ENCODE measurements around the gene ZWILCH. TPM values are rescaled to one million over a fixed set of nuclear protein-coding genes. Genes with fewer than 3 reads are reported as not detected.

ZWILCH gene
- total and polyA plus RNA-seq, 4 donors: 1.5 to 11.3 (median 2.9) TPM

DNA sequence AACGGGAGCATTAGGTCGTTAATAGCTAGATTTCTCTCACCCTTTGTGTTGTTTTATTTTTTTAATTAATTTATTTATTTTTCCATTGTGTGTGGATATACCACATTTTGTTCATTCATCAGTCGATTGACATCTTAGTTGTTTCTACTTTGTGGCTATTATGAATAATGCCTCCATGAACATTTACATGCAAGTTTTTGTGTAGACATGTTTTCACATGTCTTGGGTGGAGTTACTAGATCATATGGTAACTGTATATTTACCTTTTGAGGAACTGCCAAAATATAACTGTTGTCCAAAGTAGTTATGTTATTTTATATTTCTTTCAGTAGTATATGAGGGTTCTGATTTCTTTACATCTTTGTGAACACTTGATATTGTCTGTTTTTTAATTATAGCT is 18.8 kb downstream of the ZWILCH start:
- DNase-seq (ENCODE audit: low spot score): no peak
- no peaks in the 10 kb centered on the region for H3K9me3 ChIP-seq (ENCODE audit: control insufficient read depth in 4 of 4, low read length in 3 of 4)
- no peak overlapping the region for H3K27ac ChIP-seq (ENCODE audit: low read depth in 1 of 2, low read length in 2 of 2)
- no peaks in the 10 kb centered on the region for H3K27me3 ChIP-seq (ENCODE audit: control insufficient read depth in 4 of 4, insufficient read depth in 4 of 4, low read length in 3 of 4)
- H3K36me3 ChIP-seq (ENCODE audit: control insufficient read depth in 4 of 4, insufficient read depth in 3 of 4, low read depth in 1 of 4, low read length in 3 of 4): peaks cover 0 to 2% (median under 1%) of the 10 kb centered on the region in 4 donors
- TF ChIP-seq FOXA1 (IDR thresholded peaks at IDR 0.05) (no peak), RXRA (IDR thresholded peaks at IDR 0.05) (no peak), TAF1 (conservative IDR thresholded peaks at IDR 0.05) (no peak), SP1 (IDR thresholded peaks at IDR 0.05) (no peak)
- TF ChIP-seq, protein P1, sequence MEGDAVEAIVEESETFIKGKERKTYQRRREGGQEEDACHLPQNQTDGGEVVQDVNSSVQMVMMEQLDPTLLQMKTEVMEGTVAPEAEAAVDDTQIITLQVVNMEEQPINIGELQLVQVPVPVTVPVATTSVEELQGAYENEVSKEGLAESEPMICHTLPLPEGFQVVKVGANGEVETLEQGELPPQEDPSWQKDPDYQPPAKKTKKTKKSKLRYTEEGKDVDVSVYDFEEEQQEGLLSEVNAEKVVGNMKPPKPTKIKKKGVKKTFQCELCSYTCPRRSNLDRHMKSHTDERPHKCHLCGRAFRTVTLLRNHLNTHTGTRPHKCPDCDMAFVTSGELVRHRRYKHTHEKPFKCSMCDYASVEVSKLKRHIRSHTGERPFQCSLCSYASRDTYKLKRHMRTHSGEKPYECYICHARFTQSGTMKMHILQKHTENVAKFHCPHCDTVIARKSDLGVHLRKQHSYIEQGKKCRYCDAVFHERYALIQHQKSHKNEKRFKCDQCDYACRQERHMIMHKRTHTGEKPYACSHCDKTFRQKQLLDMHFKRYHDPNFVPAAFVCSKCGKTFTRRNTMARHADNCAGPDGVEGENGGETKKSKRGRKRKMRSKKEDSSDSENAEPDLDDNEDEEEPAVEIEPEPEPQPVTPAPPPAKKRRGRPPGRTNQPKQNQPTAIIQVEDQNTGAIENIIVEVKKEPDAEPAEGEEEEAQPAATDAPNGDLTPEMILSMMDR (IDR thresholded peaks at IDR 0.05; ENCODE audit: low read depth, low read length, missing input control): no peak
- TF ChIP-seq, protein P2, sequence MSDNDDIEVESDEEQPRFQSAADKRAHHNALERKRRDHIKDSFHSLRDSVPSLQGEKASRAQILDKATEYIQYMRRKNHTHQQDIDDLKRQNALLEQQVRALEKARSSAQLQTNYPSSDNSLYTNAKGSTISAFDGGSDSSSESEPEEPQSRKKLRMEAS (IDR thresholded peaks at IDR 0.05): no peak
- no peaks in the 10 kb centered on the region for H3K4me1 ChIP-seq (ENCODE audit: control insufficient read depth in 4 of 4, insufficient read depth in 4 of 4, low read length in 3 of 4)
- H3K4me3 ChIP-seq (ENCODE audit: low read depth in 1 of 3, low read length in 3 of 3): no peak overlapping the region
- 95% methylated on average over 3 of the region's 3 CpGs for WGBS
- no peak overlapping the region for H3K9ac ChIP-seq (ENCODE audit: low read depth in 1 of 2, low read length in 2 of 2)

DNA sequence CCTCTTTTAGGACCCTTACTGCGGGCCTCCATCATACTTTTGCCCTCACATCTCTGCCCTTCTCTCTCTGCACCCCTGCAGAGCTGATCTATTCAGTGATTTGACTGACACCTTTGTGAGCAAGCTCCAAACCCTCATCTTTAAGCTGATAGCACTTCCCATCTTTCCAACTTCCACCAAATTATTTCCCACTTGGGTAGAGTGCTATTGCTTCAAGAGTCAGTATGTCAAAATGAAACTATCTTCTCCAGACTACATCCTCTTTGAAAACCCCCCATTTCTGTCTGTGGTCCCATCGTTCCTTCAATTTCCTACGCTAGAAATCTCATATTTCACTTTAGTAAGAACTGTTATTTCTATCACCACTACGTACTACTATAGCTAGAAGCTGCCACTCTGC is 19.7 kb downstream of the ZWILCH start:
- WGBS: 82% methylated on average over 4 of the region's 4 CpGs
- peaks cover 0 to 7% (median 3%) of the 10 kb centered on the region in 4 donors for H3K36me3 ChIP-seq (ENCODE audit: control insufficient read depth in 4 of 4, insufficient read depth in 3 of 4, low read depth in 1 of 4, low read length in 3 of 4)

GRCh38 chr15:66535056-66535455 is 29.9 kb downstream of the ZWILCH start:
- no peaks in the 10 kb centered on the region for H3K4me1 ChIP-seq (ENCODE audit: control insufficient read depth in 4 of 4, insufficient read depth in 4 of 4, low read length in 3 of 4)
- no peaks in the 10 kb centered on the region for H3K27me3 ChIP-seq (ENCODE audit: control insufficient read depth in 4 of 4, insufficient read depth in 4 of 4, low read length in 3 of 4)
- no peak overlapping the region for H3K27ac ChIP-seq (ENCODE audit: low read depth in 1 of 2, low read length in 2 of 2)
- 91% methylated on average over 9 of the region's 9 CpGs for WGBS
- H3K36me3 ChIP-seq (ENCODE audit: control insufficient read depth in 4 of 4, insufficient read depth in 3 of 4, low read depth in 1 of 4, low read length in 3 of 4): peaks cover 0 to 2% (median 0%) of the 10 kb centered on the region in 4 donors
- no peaks in the 10 kb centered on the region for H3K9me3 ChIP-seq (ENCODE audit: control insufficient read depth in 4 of 4, low read length in 3 of 4)
- H3K9ac ChIP-seq (ENCODE audit: low read depth in 1 of 2, low read length in 2 of 2): no peak overlapping the region
- DNase-seq (ENCODE audit: low spot score): no peak
- no peak overlapping the region for H3K4me3 ChIP-seq (ENCODE audit: low read depth in 1 of 3, low read length in 3 of 3)
- TF ChIP-seq JUND (IDR thresholded peaks at IDR 0.05) (no peak), FOXA1 (IDR thresholded peaks at IDR 0.05) (no peak), SP1 (IDR thresholded peaks at IDR 0.05) (no peak), HNF4A (conservative IDR thresholded peaks at IDR 0.05) (no peak), EGR1 (IDR thresholded peaks at IDR 0.05; ENCODE audit: low read depth in 2 of 2) (no peak), TAF1 (conservative IDR thresholded peaks at IDR 0.05) (no peak), HNF4G (IDR thresholded peaks at IDR 0.05) (no peak)
- TF ChIP-seq, protein P3, sequence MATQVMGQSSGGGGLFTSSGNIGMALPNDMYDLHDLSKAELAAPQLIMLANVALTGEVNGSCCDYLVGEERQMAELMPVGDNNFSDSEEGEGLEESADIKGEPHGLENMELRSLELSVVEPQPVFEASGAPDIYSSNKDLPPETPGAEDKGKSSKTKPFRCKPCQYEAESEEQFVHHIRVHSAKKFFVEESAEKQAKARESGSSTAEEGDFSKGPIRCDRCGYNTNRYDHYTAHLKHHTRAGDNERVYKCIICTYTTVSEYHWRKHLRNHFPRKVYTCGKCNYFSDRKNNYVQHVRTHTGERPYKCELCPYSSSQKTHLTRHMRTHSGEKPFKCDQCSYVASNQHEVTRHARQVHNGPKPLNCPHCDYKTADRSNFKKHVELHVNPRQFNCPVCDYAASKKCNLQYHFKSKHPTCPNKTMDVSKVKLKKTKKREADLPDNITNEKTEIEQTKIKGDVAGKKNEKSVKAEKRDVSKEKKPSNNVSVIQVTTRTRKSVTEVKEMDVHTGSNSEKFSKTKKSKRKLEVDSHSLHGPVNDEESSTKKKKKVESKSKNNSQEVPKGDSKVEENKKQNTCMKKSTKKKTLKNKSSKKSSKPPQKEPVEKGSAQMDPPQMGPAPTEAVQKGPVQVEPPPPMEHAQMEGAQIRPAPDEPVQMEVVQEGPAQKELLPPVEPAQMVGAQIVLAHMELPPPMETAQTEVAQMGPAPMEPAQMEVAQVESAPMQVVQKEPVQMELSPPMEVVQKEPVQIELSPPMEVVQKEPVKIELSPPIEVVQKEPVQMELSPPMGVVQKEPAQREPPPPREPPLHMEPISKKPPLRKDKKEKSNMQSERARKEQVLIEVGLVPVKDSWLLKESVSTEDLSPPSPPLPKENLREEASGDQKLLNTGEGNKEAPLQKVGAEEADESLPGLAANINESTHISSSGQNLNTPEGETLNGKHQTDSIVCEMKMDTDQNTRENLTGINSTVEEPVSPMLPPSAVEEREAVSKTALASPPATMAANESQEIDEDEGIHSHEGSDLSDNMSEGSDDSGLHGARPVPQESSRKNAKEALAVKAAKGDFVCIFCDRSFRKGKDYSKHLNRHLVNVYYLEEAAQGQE (IDR thresholded peaks at IDR 0.05): no peak
- TF ChIP-seq, protein P2 (IDR thresholded peaks at IDR 0.05): no peak

More for the DNA sequence above, 19.7 kb downstream of the ZWILCH start:
- Histone ChIP-seq H3K4me3 (ENCODE audit: low read depth in 1 of 3, low read length in 3 of 3) (no peak overlapping the region), H3K9me3 (ENCODE audit: control insufficient read depth in 4 of 4, low read length in 3 of 4) (no peaks in the 10 kb centered on the region), H3K27ac (ENCODE audit: low read depth in 1 of 2, low read length in 2 of 2) (no peak overlapping the region), H3K27me3 (ENCODE audit: control insufficient read depth in 4 of 4, insufficient read depth in 4 of 4, low read length in 3 of 4) (no peaks in the 10 kb centered on the region), H3K4me1 (ENCODE audit: control insufficient read depth in 4 of 4, insufficient read depth in 4 of 4, low read length in 3 of 4) (no peaks in the 10 kb centered on the region), H3K9ac (ENCODE audit: low read depth in 1 of 2, low read length in 2 of 2) (no peak overlapping the region)
- DNase-seq (ENCODE audit: low spot score): no peak
- TF ChIP-seq GABPA (IDR thresholded peaks at IDR 0.05 in 1 of 2, conservative IDR thresholded peaks at IDR 0.05 in 1 of 2) (no peak), TAF1 (conservative IDR thresholded peaks at IDR 0.05) (no peak), RAD21 (IDR thresholded peaks at IDR 0.05) (no peak), JUND (IDR thresholded peaks at IDR 0.05) (no peak), HNF4A (conservative IDR thresholded peaks at IDR 0.05) (no peak), FOXA2 (IDR thresholded peaks at IDR 0.05) (no peak)
- TF ChIP-seq, protein P3 (IDR thresholded peaks at IDR 0.05): no peak
- TF ChIP-seq, protein P2 (IDR thresholded peaks at IDR 0.05): no peak
